ENCODE results near the gene SCRN2. TPM values are rescaled to one million over a fixed set of nuclear protein-coding genes. Genes with fewer than 3 reads are reported as not detected.

Gene SCRN2
- total and polyA plus RNA-seq, 2 of the 8 experiments (the other 6 are each of a cell fraction or from before 2014, with no cell fraction given) = 24.4 to 42.3 TPM

GRCh38 chr17:47816947-47817346, 24.1 kb downstream of the SCRN2 start (continued):
- TF ChIP-seq NANOG (IDR thresholded peaks at IDR 0.05; ENCODE audit: insufficient read depth, low read depth, low read length, poor library complexity, severe bottlenecking) (no peak), YY1 (IDR thresholded peaks at IDR 0.05; ENCODE audit: low read depth, low read length) (no peak), POU5F1 (IDR thresholded peaks at IDR 0.05; ENCODE audit: low read depth, low read length) (no peak), KDM1A (IDR thresholded peaks at IDR 0.05; ENCODE audit: borderline replicate concordance, low read length) (no peak), RFX5 (IDR thresholded peaks at IDR 0.05; ENCODE audit: borderline replicate concordance, low read depth, low read length) (no peak)
- TF ChIP-seq, protein P1, sequence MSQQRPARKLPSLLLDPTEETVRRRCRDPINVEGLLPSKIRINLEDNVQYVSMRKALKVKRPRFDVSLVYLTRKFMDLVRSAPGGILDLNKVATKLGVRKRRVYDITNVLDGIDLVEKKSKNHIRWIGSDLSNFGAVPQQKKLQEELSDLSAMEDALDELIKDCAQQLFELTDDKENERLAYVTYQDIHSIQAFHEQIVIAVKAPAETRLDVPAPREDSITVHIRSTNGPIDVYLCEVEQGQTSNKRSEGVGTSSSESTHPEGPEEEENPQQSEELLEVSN (IDR thresholded peaks at IDR 0.05) = no peak

Data from H1 (cell line).